Neutrophil (primary cell): Measurements from ENCODE around the gene NRG4.

Source experiments
- H3K27ac ChIP-seq: fragments of 200-600 bp; sonication (generic); 2 replicates; pipeline ENCODE4 v1.5.1; 2016; ENCODE audit warnings: mild to moderate bottlenecking, moderate library complexity
- H3K27me3 ChIP-seq: fragments of 200-600 bp; sonication (generic); 2 replicates; pipeline ENCODE4 v1.6.0; 2016; ENCODE audit warnings: mild to moderate bottlenecking
- H3K36me3 ChIP-seq: fragments of 200-600 bp; sonication (generic); 2 replicates; pipeline ENCODE4 v1.5.1; 2017
- H3K4me1 ChIP-seq, 2 experiments: fragments of 200-600 bp in 1 of 2; sonication (generic) in 1 of 2; 1 replicate in 1 of 2; 2 replicates in 1 of 2; pipeline versions ENCODE4 v1.5.1 to v1.6.1; 2013 to 2016; ENCODE audit warnings: low read depth in 1 of 2, low read length in 1 of 2, mild to moderate bottlenecking in 1 of 2, moderate library complexity in 1 of 2; ENCODE audit not compliant: control insufficient read depth in 1 of 2, insufficient read depth in 1 of 2
- H3K4me3 ChIP-seq, 2 experiments: fragments of 200-600 bp in 1 of 2; sonication (generic) in 1 of 2; 1 replicate in 1 of 2; 2 replicates in 1 of 2; pipeline ENCODE4 v1.5.1; 2013 to 2016; ENCODE audit warnings: low read depth in 1 of 2, low read length in 1 of 2, mild to moderate bottlenecking in 1 of 2, moderate library complexity in 1 of 2
- H3K9me3 ChIP-seq: fragments of 200-600 bp; sonication (generic); 2 replicates; pipeline ENCODE4 v1.5.1; 2016
- TF ChIP-seq, protein P1 (sequence below): fragments of 200-600 bp; sonication (generic); IDR thresholded peaks from 2 replicates; pipeline ENCODE4 v1.5.1; 2016; ENCODE audit warnings: antibody characterized with exemption

The NRG4 gene

GRCh38 chr15:75924576-75924975 lies 87.6 kb downstream of the NRG4 start:
- Histone ChIP-seq H3K4me1 (peaks cover 6 to 11% of the 10 kb centered on the region in 2 experiments), H3K27me3 (no peaks in the 10 kb centered on the region), H3K9me3 (no peaks in the 10 kb centered on the region), H3K27ac (no peak overlapping the region), H3K4me3 (no peak overlapping the region), H3K36me3 (peaks cover 27% of the 10 kb centered on the region)
- TF ChIP-seq, protein P1, sequence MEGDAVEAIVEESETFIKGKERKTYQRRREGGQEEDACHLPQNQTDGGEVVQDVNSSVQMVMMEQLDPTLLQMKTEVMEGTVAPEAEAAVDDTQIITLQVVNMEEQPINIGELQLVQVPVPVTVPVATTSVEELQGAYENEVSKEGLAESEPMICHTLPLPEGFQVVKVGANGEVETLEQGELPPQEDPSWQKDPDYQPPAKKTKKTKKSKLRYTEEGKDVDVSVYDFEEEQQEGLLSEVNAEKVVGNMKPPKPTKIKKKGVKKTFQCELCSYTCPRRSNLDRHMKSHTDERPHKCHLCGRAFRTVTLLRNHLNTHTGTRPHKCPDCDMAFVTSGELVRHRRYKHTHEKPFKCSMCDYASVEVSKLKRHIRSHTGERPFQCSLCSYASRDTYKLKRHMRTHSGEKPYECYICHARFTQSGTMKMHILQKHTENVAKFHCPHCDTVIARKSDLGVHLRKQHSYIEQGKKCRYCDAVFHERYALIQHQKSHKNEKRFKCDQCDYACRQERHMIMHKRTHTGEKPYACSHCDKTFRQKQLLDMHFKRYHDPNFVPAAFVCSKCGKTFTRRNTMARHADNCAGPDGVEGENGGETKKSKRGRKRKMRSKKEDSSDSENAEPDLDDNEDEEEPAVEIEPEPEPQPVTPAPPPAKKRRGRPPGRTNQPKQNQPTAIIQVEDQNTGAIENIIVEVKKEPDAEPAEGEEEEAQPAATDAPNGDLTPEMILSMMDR, result no peak

DNA sequence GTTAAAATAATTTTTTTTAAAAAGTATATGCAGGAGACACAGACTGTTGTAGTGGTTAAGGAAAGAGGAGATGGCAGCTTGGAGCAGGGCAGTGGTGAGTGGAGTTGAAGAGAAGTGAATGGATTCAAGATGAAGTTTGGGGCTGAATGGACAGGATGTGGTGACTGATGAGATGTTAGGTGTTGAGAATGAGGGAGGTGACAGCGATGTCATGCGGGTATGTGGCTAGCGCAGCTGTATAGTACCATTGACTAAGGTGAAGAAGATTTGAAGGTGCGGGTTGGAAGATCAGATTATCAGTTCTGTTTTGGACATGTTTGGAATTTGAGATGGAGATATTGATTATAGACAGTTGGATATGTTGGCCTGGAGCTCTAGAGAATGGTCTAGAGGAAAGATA lies 88.5 kb downstream of the NRG4 start:
- TF ChIP-seq, protein P1, result no peak
- Histone ChIP-seq H3K4me3 (no peak overlapping the region), H3K27ac (no peak overlapping the region), H3K27me3 (no peaks in the 10 kb centered on the region), H3K36me3 (peaks cover 34% of the 10 kb centered on the region), H3K9me3 (no peaks in the 10 kb centered on the region), H3K4me1 (peaks cover 6 to 11% of the 10 kb centered on the region in 2 experiments)

- no peak overlapping the region for H3K4me3 ChIP-seq
- H3K36me3 ChIP-seq, result peaks cover 40% of the 10 kb centered on the region
These were observed 90.2 kb downstream of the NRG4 start for GRCh38 chr15:75921732-75922703.

GRCh38 chr15:75920079-75920478 lies 92.1 kb downstream of the NRG4 start:
- Histone ChIP-seq H3K4me3 (no peak overlapping the region), H3K27me3 (no peaks in the 10 kb centered on the region), H3K4me1 (peaks cover 0 to under 1% of the 10 kb centered on the region in 2 experiments), H3K27ac (no peak overlapping the region), H3K36me3 (peaks cover 47% of the 10 kb centered on the region), H3K9me3 (no peaks in the 10 kb centered on the region)
- TF ChIP-seq, protein P1, result no peak

More at GRCh38 chr15:75921732-75922703, 90.2 kb downstream of the NRG4 start:
- Histone ChIP-seq H3K27me3 (no peaks in the 10 kb centered on the region), H3K9me3 (no peaks in the 10 kb centered on the region), H3K4me1 (peaks cover 6 to 11% of the 10 kb centered on the region in 2 experiments), H3K27ac (no peak overlapping the region)
- TF ChIP-seq, protein P1, result no peak

- Histone ChIP-seq H3K27me3 (no peaks in the 10 kb centered on the region), H3K36me3 (peaks cover 65% of the 10 kb centered on the region), H3K27ac (no peak overlapping the region), H3K4me1 (no peaks in the 10 kb centered on the region), H3K4me3 (no peak overlapping the region), H3K9me3 (no peaks in the 10 kb centered on the region)
- TF ChIP-seq, protein P1, result no peak
These were observed 94.1 kb downstream of the NRG4 start for GRCh38 chr15:75918135-75918534.
